Testis (tissue), 3 donors: ENCODE results near the gene SLC38A3. TPM values are rescaled to one million over a fixed set of nuclear protein-coding genes. Genes with fewer than 3 reads are reported as not detected.
A peak's percentile ranks its signal among the peaks of the same experiment; 100 is the strongest.

ENCODE experiments used
- DNase-seq: peaks from one replicate; pipeline ENCODE4 v3.0.0-alpha.2; 2019
- H3K27ac ChIP-seq, 2 donors: fragments of 200-600 bp; sonication (generic); one replicate each; pipeline ENCODE4 v1.5.1; 2019
- H3K27me3 ChIP-seq: fragments of 200-600 bp; sonication (generic); one replicate; pipeline ENCODE4 v1.5.1; 2019
- H3K36me3 ChIP-seq: fragments of 200-600 bp; sonication (generic); one replicate; pipeline ENCODE4 v1.5.1; 2017; ENCODE audit warnings: low read depth; ENCODE audit errors: missing control alignments
- H3K4me1 ChIP-seq: fragments of 200-600 bp; sonication (generic); one replicate; pipeline ENCODE4 v1.5.1; 2019
- H3K4me3 ChIP-seq, 2 donors: fragments of 200-600 bp; sonication (generic); one replicate each; pipeline ENCODE4 v1.5.1; 2017 to 2019
- H3K9me3 ChIP-seq: fragments of 200-600 bp; sonication (generic); one replicate; pipeline ENCODE4 v1.5.1; 2017
- POLR2A ChIP-seq: fragments of 450-650 bp; IDR thresholded peaks from one replicate; pipeline ENCODE4 v1.6.1; 2017; ENCODE audit warnings: antibody characterized with exemption, mild to moderate bottlenecking, moderate library complexity
- WGBS, 2 donors: methylation state at CpG; one replicate each; pipeline ENCODE4 v1.1.5; 2018; 5-methylcytosine and 5-hydroxymethylcytosine counted together
- intact Hi-C: fragments of 100-400 bp; cut with DNase I; formaldehyde crosslinking; loops from one replicate; pipeline ENCODE4 v1.15.1; 2023; ENCODE audit warnings: low total_unique reads
- polyA plus RNA-seq: library from polyadenylated mRNA; stranded (reverse); fragments of 350-450 nt; fragmentation: Illumina TruSeq; extraction: RNeasy Lipid Tissue Mini Kit (QIAGEN cat#74804); gene quantifications from one replicate; pipeline ENCODE4 v1.2.3, GENCODE V29; 2014; ENCODE audit warnings: low read depth, low replicate concordance; ENCODE audit not compliant: insufficient read depth
- total RNA-seq, 2 donors: library from RNA; depleted of rRNA; stranded (reverse); fragments of >200 nt; gene quantifications; one replicate each; pipeline ENCODE4 v1.2.3, GENCODE V29; 2016
- TF ChIP-seq, protein P1 (sequence below), 3 experiments: fragments of 450-650 bp in 2 of 3; fragments of 200-600 bp in 1 of 3; sonication (generic) in 1 of 3; IDR thresholded peaks; one replicate each; pipeline ENCODE4 v1.5.1; 2016 to 2019; ENCODE audit warnings: antibody characterized with exemption in 3 of 3, mild to moderate bottlenecking in 2 of 3, moderate library complexity in 1 of 3

SLC38A3 gene
- total and polyA plus RNA-seq, 3 donors from 2014 or later, result 3.4 to 5.4 (median 4.3) TPM

DNA sequence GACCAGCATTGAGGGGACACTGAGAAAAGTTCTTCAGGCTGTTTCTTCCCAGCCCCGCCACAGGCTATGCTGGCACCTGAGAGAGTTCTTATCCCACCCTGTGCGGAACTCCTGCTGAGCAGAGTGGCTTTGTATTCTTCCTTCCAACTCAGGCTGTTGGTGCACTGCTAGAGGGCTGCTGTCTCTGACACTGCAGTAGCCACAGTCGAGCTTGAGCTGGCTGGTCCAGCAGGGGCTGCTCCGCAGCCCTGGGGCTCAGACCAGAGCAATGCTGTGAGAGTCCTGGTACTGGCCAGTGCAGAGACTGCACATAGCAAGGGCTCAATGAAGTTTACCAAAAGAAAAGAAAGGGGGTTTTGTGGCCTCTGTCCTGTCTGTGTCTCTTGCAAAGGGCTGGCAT, 34.6 kb downstream of the SLC38A3 start:
- no peaks in the 10 kb centered on the region for H3K27me3 ChIP-seq
- peaks cover 45% of the 10 kb centered on the region for H3K4me1 ChIP-seq
- TF ChIP-seq POLR2A, result no peak
- TF ChIP-seq, protein P1, sequence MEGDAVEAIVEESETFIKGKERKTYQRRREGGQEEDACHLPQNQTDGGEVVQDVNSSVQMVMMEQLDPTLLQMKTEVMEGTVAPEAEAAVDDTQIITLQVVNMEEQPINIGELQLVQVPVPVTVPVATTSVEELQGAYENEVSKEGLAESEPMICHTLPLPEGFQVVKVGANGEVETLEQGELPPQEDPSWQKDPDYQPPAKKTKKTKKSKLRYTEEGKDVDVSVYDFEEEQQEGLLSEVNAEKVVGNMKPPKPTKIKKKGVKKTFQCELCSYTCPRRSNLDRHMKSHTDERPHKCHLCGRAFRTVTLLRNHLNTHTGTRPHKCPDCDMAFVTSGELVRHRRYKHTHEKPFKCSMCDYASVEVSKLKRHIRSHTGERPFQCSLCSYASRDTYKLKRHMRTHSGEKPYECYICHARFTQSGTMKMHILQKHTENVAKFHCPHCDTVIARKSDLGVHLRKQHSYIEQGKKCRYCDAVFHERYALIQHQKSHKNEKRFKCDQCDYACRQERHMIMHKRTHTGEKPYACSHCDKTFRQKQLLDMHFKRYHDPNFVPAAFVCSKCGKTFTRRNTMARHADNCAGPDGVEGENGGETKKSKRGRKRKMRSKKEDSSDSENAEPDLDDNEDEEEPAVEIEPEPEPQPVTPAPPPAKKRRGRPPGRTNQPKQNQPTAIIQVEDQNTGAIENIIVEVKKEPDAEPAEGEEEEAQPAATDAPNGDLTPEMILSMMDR (IDR thresholded peaks at IDR 0.05), result no peak
- WGBS, 2 donors, result 71 to 81% methylated on average over 4 of the region's 4 CpGs
- H3K9me3 ChIP-seq, result no peaks in the 10 kb centered on the region
- intact Hi-C loops, result no loop called here
- no peaks in the 10 kb centered on the region for H3K36me3 ChIP-seq
- no peak overlapping the region for H3K4me3 ChIP-seq
- DNase-seq, result no peak
- H3K27ac ChIP-seq, result peak overlapping the region in 1 of 2 donors; percentile 89

DNA sequence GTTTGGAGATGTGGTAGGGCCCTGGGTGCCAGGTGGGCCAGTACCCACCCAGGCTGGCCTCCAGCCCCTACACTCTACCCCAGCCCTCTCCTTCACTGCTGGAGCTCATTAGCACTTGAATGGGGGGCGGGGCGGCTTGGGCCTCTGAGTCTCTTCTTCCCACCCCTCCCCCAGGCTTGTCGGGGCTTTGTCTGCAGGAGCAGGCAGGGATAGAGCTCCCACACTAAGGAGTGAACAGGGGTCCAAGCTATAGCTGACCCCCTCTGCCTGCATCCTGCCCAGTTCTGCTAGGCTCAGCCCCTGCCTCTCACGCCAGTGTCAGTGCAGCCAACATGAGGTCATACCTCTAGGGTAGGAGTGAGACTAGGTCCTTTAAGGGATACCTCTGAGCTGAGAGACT, 36.1 kb downstream of the SLC38A3 start:
- no peak overlapping the region for H3K4me3 ChIP-seq
- WGBS, 2 donors, result 60 to 74% methylated on average over 2 to 4 of the region's 4 CpGs
- no peak for DNase-seq
- intact Hi-C loops, result no loop called here
- peaks cover 58% of the 10 kb centered on the region for H3K4me1 ChIP-seq
- H3K36me3 ChIP-seq, result no peaks in the 10 kb centered on the region
- H3K27ac ChIP-seq, result no peak overlapping the region
- H3K9me3 ChIP-seq, result no peaks in the 10 kb centered on the region
- no peaks in the 10 kb centered on the region for H3K27me3 ChIP-seq
- TF ChIP-seq, protein P1 (IDR thresholded peaks at IDR 0.05), result no peak
- no peak for TF ChIP-seq POLR2A

DNA sequence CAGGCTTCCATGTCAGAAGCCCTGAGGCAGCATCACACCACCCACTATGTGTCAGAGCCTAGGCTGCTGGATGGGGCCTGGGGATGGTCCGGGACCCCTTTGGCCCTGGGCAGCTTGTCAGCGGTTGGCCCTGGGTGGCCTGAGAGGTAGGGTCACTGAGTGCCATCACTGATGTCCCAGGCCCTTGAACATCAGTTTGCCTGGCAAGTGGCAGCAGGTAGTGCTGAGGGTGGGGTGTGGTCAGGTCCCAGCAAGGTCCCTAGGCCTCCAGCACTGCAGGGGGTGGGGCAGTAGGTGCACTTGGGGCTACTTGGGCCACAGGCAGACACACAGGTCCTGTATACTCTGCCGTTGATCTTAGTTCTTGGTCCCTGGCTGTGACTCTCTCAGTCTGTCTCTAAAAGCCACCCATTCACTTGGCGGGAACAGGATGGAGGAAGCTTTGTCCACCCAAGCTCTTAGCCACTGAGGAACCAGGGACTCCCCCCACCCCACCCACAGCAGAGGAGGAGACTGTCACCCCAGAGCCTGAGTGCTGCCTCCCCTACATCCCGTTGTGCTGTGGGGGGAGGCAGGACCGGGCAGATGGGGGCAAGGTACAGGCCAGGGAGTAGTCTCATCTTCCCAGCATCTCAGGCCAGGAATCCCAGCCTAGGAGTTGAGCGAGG, 36.8 kb downstream of the SLC38A3 start:
- no peaks in the 10 kb centered on the region for H3K27me3 ChIP-seq
- no peak for DNase-seq
- H3K27ac ChIP-seq, result peak overlapping the region; percentile 58 to 63
- intact Hi-C loops, result no loop called here
- no peak overlapping the region for H3K4me3 ChIP-seq
- TF ChIP-seq, protein P1 (IDR thresholded peaks at IDR 0.05), result no peak
- no peak for TF ChIP-seq POLR2A
- peaks cover 65% of the 10 kb centered on the region for H3K4me1 ChIP-seq
- no peaks in the 10 kb centered on the region for H3K9me3 ChIP-seq
- WGBS, 2 donors, result 75 to 82% methylated on average over 6 to 7 of the region's 7 CpGs
- H3K36me3 ChIP-seq, result no peaks in the 10 kb centered on the region

DNA sequence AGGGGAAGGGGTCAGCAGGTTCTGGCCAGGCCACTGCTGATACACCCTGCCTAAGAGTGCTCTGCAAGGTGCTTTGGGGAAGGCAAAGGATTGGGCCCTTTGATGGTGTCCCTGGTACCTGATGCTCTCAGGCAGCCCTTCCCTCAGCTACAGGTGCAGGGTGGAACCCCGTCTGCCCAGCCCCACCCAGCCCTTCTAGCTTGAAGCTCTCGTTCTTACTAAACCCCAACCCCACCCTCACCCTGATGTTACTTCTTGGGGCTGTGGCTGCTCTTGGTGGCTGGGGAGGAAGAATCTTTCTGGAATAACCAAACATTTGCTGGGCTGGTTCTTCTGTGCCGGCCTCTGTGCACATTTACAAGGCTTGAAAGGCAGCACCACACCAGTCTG, 37.3 kb downstream of the SLC38A3 start:
- Histone ChIP-seq H3K4me3 (no peak overlapping the region), H3K9me3 (no peaks in the 10 kb centered on the region), H3K27ac (peak overlapping the region; percentile 58 to 63), H3K4me1 (peaks cover 71% of the 10 kb centered on the region), H3K36me3 (no peaks in the 10 kb centered on the region), H3K27me3 (no peaks in the 10 kb centered on the region)
- WGBS, 2 donors, result 63 to 68% methylated on average over 3 of the region's 3 CpGs
- no peak for DNase-seq
- TF ChIP-seq, protein P1 (IDR thresholded peaks at IDR 0.05), result no peak
- TF ChIP-seq POLR2A, result no peak
- intact Hi-C loops, result no loop called here
